DMS114 treated with DMSO at 0.1 percent for 48 hours (cell line): Measurements from ENCODE around the gene FPGS.

Experiments used
- DNase-seq: peaks from one replicate; lab custom pipeline; 2025; ENCODE audit not compliant: unreplicated experiment; lab: John Stamatoyannopoulos, UW

Gene FPGS

GRCh38 chr9:127856094-127856728, 53.5 kb downstream of the FPGS start:
- DNase-seq: no peak

GRCh38 chr9:127856729-127857116, 54.0 kb downstream of the FPGS start:
- no peak for DNase-seq

GRCh38 chr9:127857278-127857677, 54.6 kb downstream of the FPGS start:
- no peak for DNase-seq

GRCh38 chr9:127858041-127858512, 55.4 kb downstream of the FPGS start:
- no peak for DNase-seq

GRCh38 chr9:127860260-127860659, 57.6 kb downstream of the FPGS start:
- no peak for DNase-seq

GRCh38 chr9:127860779-127861178, 58.1 kb downstream of the FPGS start:
- no peak for DNase-seq

GRCh38 chr9:127862075-127863011, 59.7 kb downstream of the FPGS start:
- no peak for DNase-seq

- DNase-seq: no peak
Observed at GRCh38 chr9:127863191-127863621, 60.5 kb downstream of the FPGS start.
